ENCODE data around the gene SKIC3. TPM values are rescaled to one million over a fixed set of nuclear protein-coding genes. Genes with fewer than 3 reads are reported as not detected.

The SKIC3 gene
- total and polyA plus RNA-seq, 2 donors from 2014 or later, result 13.3 to 72.9 TPM

DNA sequence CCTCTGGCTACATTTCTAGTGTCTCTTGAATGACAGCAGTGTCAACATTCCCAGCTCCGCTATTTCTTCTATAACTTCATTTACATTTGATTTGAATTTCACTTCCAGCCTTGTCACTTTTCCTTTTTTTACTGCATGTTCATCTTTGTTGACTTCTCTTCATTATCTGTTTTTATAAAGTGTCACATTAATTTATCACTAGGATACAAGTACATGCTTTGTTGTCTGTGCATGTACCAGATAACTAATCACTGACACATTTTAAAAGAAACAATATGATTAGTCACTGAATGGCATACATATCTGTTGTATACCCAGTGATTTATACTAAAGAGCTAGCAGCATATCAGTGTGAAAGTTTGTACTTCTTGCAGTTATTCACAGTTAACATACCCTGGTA, 29.2 kb upstream of the SKIC3 start:
- Histone ChIP-seq H3K27ac (ENCODE audit: low read depth in 2 of 2, low read length in 2 of 2) (no peak overlapping the region), H3K36me3 (ENCODE audit: control insufficient read depth in 2 of 3, insufficient read depth in 3 of 3, low read length in 3 of 3) (no peaks in the 10 kb centered on the region), H3K4me3 (ENCODE audit: low read length in 3 of 3) (no peak overlapping the region), H3K9ac (ENCODE audit: low read length in 3 of 3) (no peak overlapping the region), H3K9me3 (ENCODE audit: control insufficient read depth in 2 of 3, insufficient read depth in 1 of 3, low read length in 3 of 3) (no peaks in the 10 kb centered on the region), H3K27me3 (ENCODE audit: control insufficient read depth, insufficient read depth, low read length) (no peaks in the 10 kb centered on the region), H3K4me1 (ENCODE audit: control insufficient read depth in 2 of 3, insufficient read depth in 2 of 3, low read depth in 1 of 3, low read length in 3 of 3) (no peaks in the 10 kb centered on the region)
- TF ChIP-seq, protein P1, sequence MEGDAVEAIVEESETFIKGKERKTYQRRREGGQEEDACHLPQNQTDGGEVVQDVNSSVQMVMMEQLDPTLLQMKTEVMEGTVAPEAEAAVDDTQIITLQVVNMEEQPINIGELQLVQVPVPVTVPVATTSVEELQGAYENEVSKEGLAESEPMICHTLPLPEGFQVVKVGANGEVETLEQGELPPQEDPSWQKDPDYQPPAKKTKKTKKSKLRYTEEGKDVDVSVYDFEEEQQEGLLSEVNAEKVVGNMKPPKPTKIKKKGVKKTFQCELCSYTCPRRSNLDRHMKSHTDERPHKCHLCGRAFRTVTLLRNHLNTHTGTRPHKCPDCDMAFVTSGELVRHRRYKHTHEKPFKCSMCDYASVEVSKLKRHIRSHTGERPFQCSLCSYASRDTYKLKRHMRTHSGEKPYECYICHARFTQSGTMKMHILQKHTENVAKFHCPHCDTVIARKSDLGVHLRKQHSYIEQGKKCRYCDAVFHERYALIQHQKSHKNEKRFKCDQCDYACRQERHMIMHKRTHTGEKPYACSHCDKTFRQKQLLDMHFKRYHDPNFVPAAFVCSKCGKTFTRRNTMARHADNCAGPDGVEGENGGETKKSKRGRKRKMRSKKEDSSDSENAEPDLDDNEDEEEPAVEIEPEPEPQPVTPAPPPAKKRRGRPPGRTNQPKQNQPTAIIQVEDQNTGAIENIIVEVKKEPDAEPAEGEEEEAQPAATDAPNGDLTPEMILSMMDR (IDR thresholded peaks at IDR 0.05; ENCODE audit: borderline replicate concordance, extremely low read depth, insufficient read depth), result no peak
- FAIRE-seq, result no peak
- DNase-seq, result no peak
- intact Hi-C loops (cut with DNase I), result no loop called here

DNA sequence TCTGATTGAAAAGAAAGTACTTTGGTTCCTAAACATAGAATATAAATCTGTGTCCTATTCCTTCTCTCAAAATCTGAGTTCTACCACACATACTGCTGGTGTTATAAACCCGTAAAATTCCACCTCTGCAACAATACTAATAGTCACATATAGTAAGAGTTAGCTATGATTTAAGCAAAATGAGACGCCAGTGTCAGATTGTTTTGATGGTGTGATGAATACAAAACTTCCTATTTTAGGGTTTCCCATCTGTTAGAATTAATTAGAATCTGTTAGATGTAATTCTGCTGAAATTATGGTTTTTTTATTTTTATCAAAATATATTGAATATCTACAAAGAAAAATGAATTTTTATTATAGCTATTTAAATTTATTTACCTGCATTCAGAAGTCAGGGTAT, 26.8 kb upstream of the SKIC3 start:
- Histone ChIP-seq H3K36me3 (ENCODE audit: control insufficient read depth in 2 of 3, insufficient read depth in 3 of 3, low read length in 3 of 3) (no peaks in the 10 kb centered on the region), H3K9me3 (ENCODE audit: control insufficient read depth in 2 of 3, insufficient read depth in 1 of 3, low read length in 3 of 3) (no peaks in the 10 kb centered on the region), H3K27me3 (ENCODE audit: control insufficient read depth, insufficient read depth, low read length) (no peaks in the 10 kb centered on the region), H3K9ac (ENCODE audit: low read length in 3 of 3) (no peak overlapping the region), H3K27ac (ENCODE audit: low read depth in 2 of 2, low read length in 2 of 2) (no peak overlapping the region), H3K4me1 (ENCODE audit: control insufficient read depth in 2 of 3, insufficient read depth in 2 of 3, low read depth in 1 of 3, low read length in 3 of 3) (no peaks in the 10 kb centered on the region), H3K4me3 (ENCODE audit: low read length in 3 of 3) (no peak overlapping the region)
- TF ChIP-seq, protein P1 (IDR thresholded peaks at IDR 0.05; ENCODE audit: borderline replicate concordance, extremely low read depth, insufficient read depth), result no peak
- no peak for DNase-seq
- intact Hi-C loops (cut with DNase I), result no loop called here
- FAIRE-seq, result no peak

DNA sequence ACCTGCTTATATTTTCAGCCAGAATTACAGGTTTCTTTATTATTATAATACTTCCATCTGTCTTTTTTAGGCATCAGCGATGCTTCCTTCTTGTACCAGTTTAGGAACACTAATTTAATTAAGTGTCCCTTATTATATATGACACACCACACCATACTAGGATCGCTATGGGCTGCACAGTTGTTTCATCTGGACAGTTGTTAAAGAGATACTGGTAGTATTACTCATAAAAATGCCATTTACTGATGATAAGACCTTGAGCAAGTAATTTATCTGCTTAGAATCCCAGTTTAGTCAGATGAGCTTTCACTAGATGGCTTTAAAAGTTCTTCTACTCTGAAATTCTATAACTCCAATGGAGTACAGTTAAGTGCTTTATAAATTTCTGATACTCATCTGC, 17.2 kb upstream of the SKIC3 start:
- Histone ChIP-seq H3K9me3 (ENCODE audit: control insufficient read depth in 2 of 3, insufficient read depth in 1 of 3, low read length in 3 of 3) (no peaks in the 10 kb centered on the region), H3K4me3 (ENCODE audit: low read length in 3 of 3) (no peak overlapping the region), H3K27me3 (ENCODE audit: control insufficient read depth, insufficient read depth, low read length) (no peaks in the 10 kb centered on the region), H3K9ac (ENCODE audit: low read length in 3 of 3) (no peak overlapping the region), H3K4me1 (ENCODE audit: control insufficient read depth in 2 of 3, insufficient read depth in 2 of 3, low read depth in 1 of 3, low read length in 3 of 3) (no peaks in the 10 kb centered on the region), H3K36me3 (ENCODE audit: control insufficient read depth in 2 of 3, insufficient read depth in 3 of 3, low read length in 3 of 3) (no peaks in the 10 kb centered on the region), H3K27ac (ENCODE audit: low read depth in 2 of 2, low read length in 2 of 2) (no peak overlapping the region)
- FAIRE-seq, result no peak
- intact Hi-C loops (cut with DNase I), result no loop called here
- TF ChIP-seq, protein P1 (IDR thresholded peaks at IDR 0.05; ENCODE audit: borderline replicate concordance, extremely low read depth, insufficient read depth), result no peak
- no peak for DNase-seq

DNA sequence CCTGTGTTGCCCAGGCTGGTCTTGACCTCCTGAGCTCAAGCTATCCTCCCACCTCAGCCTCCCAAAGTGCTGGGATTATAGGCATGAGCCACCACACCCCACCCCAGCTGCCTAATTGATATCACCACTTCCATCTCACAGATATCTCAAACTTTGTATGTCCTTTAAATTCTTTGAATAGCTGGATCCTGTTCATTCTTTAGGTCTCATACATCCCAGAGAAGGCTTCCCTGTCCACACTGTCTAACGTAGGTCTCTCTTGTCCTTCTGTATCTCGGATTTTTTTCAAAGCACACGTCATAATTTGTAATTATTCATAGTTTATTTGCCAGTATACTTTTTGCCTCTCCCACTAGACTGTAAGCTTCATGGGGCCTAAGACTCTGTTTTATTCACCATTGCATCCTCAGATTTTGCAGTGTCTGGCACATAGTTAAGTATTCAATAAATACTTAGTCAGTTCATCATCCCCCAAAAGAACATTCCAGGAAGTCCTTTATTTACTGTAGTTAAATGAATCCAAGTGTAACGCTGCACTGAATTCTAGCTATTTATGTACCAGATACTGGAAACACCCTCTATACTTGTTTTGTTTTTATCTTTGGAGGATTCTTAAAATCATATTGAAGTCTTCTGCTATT, 10.6 kb upstream of the SKIC3 start:
- Histone ChIP-seq H3K4me3 (ENCODE audit: low read length in 3 of 3) (no peak overlapping the region), H3K9ac (ENCODE audit: low read length in 3 of 3) (no peak overlapping the region), H3K4me1 (ENCODE audit: control insufficient read depth in 2 of 3, insufficient read depth in 2 of 3, low read depth in 1 of 3, low read length in 3 of 3) (no peaks in the 10 kb centered on the region), H3K9me3 (ENCODE audit: control insufficient read depth in 2 of 3, insufficient read depth in 1 of 3, low read length in 3 of 3) (no peaks in the 10 kb centered on the region), H3K36me3 (ENCODE audit: control insufficient read depth in 2 of 3, insufficient read depth in 3 of 3, low read length in 3 of 3) (peaks cover 0 to 2% (median 0%) of the 10 kb centered on the region in 3 donors), H3K27ac (ENCODE audit: low read depth in 2 of 2, low read length in 2 of 2) (no peak overlapping the region), H3K27me3 (ENCODE audit: control insufficient read depth, insufficient read depth, low read length) (no peaks in the 10 kb centered on the region)
- TF ChIP-seq, protein P1 (IDR thresholded peaks at IDR 0.05; ENCODE audit: borderline replicate concordance, extremely low read depth, insufficient read depth), result no peak
- no peak for DNase-seq
- intact Hi-C loops (cut with DNase I), result no loop called here
- FAIRE-seq, result no peak
